Activated CD8-positive, alpha-beta memory T cell treated with anti-CD3 and anti-CD28 coated beads, Interleukin-2, amount 50 U/mL, for 4 hours (primary cell): ENCODE results near the gene ALKBH6.
A peak's percentile ranks its signal among the peaks of the same experiment; 100 is the strongest.
"Not testable (repeated sequence)": the region's sequence is repeated elsewhere in the genome, so short reads cannot be mapped to it uniquely, and the experiment has no call there.

Source experiments
- DNase-seq: peaks from one replicate; pipeline ENCODE4 v3.0.0-alpha.2; 2020

ALKBH6 gene

GRCh38 chr19:36014012-36014924, at the start of gene ALKBH6:
TSS of gene ALKBH6 (minus strand) at chr19:36014213. CDS start at chr19:36013397, 816 bp downstream.
- peak; percentile 99 for DNase-seq

DNA sequence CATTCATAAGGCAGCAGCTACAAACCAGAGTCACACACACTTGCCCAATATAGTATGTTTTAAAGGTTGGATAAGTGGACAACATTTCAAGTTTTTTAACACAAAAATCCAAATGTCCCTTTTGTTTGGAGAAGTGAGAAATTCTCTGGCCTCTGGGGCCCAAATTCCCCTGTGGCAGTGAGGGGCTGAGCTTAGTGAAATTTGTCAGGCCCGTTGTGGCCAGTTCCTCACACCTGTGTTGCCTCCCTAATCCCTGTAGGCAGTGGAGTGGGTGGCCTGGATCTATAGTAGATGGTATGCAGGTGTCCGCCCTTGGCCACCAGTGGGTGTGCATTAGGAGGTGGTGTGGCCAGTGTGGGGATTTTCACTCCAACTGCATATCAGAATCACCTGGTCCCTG, 47.4 kb upstream of the ALKBH6 start:
- DNase-seq = no peak

GRCh38 chr19:36060430-36060829, 46.4 kb upstream of the ALKBH6 start:
- no peak for DNase-seq

DNA sequence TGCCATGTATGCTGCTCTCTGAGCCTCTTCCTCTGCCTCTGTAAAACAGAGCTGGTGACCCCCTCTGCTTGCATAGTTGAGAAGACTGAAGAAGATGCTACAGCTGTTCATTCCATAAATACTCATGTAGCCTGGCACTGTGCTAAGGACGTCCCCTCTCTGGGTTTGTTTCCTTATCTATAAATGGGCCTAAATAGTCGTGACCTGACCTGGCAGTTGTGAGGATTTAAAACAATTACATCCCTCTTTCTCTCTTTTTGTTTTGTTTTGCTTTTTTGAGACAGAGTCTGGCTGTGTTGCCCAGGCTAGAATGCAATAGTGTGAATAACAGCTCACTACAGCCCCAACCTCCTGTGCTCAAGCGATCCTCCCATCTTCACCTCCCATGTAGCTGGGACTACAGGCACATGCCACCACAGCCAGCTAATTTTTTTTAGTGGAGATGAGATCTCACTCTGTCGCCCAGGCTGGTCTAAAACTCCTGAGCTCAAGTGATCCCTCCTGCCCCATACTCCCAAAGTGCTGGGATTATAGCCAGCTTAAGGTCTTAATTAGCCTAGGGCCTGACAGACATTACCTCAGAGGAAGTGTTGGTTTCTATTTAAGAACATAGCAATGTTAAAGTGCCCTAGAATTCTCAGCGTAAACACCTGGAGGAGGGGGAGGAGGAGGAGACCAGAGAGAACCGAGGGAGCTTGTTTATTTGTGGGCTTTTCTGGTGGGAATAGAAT, 45.3 kb upstream of the ALKBH6 start:
- DNase-seq = no peak

- no peak for DNase-seq
These were observed 44.6 kb upstream of the ALKBH6 start for GRCh38 chr19:36058481-36059179.

DNA sequence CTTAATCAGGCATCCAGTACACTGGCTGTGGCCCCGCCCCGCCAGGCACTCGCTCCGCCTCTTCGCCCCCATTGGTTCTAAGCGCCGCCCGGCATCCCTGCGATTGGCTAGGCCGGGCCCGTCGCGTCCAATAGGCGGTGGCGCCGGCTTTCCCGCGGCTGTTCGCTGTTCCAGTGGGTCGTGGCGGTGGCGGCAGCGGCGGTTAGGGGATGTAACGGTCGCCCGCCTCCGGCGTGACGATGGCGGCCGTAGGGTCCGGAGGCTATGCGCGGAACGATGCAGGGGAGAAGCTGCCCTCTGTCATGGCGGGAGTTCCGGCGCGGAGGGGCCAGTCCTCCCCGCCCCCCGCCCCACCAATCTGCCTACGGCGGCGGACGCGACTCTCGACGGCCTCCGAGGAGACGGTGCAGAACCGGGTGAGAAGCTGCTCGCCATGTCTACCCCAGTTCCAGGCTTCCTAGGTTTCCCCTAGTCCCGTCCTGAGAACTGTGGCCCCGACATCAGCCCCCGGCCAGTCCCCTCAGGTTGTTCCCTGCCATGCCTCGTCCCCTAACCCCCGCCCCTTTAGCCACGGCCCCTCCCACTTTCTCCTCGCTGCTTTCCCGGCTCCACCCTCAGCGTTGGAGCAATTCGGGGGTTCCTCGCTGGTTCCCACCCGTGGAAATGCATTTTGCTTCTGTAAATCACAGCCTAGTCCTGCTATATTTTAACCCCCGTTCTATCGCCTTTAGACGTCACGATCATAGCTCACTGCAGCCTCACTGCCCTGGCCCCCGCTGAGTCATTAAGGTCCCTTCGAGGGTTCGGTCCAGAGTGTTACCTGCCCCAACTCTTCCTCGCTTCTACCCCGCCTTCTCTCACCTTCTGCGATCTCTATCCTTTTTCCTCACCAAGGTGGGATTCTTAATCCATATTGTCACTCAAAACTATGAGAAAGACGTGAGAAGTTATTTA, 41.0 kb upstream of the ALKBH6 start, which contains the start of gene WDR62:
TSS of gene WDR62 (plus strand) at position 165 of the 954 bp plus-strand sequence. CDS start at position 240, 75 bp downstream.
- DNase-seq = peak; percentile 93

DNA sequence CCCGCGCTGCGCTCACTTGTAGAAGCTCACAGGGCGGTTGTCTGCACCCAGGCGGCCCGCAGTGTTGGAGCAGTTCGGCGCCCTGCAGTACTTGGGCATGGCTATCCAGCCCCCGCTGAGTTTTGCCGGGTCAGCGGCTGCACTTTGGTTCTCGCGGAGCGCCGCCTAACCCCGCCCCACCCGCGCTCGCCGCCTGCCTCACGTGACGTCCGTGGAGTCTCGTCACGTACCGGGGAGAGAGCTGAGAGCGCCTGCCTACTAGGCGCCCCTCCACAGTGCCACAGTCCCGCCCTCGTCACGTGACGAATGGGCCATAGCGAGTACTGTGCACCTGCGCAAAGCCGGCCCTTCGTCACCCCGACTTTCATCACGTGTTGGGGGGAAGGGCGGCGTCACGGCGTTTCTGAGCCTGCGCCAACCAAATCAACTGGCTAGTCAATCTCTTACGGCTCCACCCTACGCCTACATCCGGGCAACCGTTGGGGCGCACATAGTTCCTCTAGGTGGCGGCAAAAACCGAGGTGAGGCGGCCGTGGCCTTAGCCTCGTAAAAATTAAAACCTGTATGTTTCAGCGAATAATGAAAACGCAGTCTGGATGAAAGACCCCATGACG, 40.2 kb upstream of the ALKBH6 start, which contains the start of gene THAP8:
TSS of gene THAP8 (minus strand) at position 167 of the 614 bp plus-strand sequence. CDS start at position 99, 68 bp downstream.
- peak; percentile 99 for DNase-seq

DNA sequence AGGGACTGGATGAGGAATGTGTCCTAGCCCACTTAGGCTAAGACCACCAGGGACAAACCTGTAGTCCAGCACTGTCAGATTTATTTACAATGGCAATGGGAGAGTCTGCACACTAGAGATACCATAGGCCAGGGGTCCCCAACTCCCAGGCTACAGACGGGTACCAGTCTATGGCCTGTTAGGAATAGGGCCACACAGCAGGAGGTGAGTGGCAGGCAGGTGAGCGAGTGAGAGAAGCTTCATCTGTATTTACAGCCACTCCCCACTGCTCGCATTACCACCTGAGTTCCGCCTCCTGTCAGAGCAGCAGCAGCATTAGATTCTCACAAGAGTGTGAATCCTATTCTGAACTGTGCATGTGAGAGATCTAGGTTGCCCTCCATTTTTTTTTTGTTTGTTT, 37.6 kb upstream of the ALKBH6 start:
- no peak for DNase-seq

DNA sequence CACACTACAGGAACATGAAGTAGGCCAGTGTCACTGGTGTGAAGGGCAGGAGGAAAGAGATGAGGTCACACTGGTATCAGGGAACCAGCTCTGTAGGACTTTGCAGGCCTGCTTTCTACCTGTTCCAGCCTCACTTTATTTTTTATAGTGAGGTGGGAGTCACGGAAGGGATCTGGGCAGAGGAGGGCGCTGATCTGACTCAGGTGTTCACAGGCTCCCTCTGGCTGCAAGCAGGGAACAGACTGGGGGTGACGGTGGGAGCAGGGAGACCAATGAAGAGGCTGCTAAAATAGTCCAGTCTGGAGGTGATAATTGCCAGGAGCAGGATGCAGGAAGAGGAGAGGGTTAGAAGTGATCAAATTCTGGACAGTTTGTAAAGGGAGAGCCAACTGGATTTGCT, 37.2 kb upstream of the ALKBH6 start:
- no peak for DNase-seq

DNA sequence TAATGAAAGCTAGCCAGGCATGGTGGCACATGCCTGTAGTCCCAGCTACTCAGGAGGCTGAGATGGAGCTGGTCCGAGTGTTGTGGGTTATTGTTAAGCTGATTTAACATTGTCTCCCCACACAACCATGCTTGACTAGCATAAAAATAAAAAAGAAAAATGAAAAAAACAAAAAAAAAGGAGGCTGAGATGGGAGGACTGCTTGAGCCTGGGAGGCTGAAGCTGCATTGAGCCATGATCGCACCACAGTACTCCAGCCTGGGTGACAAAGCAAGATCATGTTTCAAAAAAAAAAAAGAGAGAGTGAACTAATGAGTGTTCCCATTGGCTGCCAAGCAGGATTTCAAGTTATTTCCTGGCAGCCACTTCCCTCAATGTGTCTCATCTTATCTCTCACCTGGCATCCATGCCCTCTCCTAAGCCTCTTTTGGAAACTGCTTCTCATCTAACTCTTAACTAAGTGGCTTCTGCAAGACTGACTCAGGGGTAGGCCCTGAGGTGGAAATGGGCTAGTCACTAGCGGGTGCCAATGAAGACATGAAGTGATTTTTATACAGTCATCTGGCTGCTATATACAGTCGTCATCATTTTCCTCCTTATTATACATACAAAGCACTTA, 35.2 kb upstream of the ALKBH6 start:
- no peak for DNase-seq

DNA sequence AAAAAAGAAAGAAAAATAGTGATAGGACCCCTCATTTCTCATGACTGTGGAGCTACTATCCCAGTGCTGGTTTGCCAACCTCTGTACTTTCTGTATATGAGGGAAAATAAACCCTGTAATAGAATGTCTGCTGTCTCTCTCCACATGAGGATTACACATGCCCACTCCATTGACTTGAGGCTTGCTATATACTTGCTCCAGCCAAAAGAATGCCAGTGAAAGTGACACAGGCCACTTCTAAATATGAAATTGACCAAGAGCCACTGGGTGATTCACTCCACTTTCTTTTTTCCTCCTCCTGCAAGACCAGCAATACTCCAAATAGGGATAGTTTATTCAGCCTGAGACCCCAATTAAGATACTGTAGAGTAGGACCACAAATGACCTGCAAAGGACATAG, 33.8 kb upstream of the ALKBH6 start:
- no peak for DNase-seq

DNA sequence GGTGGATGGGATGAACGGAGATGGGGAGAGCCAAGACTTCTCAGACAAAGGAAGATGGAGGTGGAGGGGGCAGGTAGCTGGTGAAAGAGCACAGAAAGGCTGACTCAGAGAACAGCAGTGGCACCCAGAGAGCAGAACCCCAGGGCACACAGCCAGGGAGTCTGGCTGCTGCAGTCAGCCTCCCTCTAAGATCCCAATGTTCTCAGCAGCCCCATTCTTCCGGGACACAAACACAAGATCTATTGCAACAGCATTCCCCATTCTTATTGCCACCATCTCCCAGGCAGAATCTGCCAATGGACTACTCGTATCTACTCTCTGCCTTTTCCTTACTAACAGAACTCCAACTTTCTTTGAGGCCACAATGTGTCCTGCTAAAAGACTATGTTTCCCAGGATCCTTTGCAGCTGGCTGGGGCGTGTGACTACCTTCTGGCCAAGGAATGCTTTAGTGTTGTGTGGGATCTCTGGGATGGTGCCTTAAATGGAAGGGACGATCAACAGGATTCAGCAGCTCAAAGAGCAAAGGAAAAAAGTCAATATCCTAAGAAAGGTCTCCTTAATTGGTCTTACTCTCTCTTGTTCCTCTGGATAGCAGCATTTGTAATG, 32.5 kb upstream of the ALKBH6 start:
- no peak for DNase-seq

GRCh38 chr19:36043952-36044351, 29.9 kb upstream of the ALKBH6 start:
- no peak for DNase-seq

- no peak for DNase-seq
These were observed 27.8 kb upstream of the ALKBH6 start for GRCh38 chr19:36041831-36042230.

- DNase-seq = not testable (repeated sequence)
These were observed 27.1 kb upstream of the ALKBH6 start for GRCh38 chr19:36041092-36041491.

DNA sequence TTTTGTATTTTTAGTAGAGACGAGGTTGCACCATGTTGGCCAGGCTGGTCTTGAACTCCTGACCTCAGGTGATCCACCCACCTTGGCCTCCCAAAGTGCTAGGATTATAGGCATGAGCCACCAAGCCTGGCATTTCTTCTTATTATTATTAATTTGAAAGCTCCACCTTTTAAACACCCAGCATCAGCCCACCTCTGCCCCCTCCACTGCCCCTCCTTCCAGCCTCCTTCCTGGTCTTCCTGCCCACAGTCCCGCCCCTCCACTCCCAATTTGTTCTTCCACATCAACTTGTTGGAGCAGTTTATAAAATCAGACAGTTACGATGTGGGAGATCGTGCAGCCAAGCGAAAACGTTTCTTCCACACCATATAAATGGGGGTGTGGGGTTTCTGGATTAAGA, 26.5 kb upstream of the ALKBH6 start:
- no peak for DNase-seq

DNA sequence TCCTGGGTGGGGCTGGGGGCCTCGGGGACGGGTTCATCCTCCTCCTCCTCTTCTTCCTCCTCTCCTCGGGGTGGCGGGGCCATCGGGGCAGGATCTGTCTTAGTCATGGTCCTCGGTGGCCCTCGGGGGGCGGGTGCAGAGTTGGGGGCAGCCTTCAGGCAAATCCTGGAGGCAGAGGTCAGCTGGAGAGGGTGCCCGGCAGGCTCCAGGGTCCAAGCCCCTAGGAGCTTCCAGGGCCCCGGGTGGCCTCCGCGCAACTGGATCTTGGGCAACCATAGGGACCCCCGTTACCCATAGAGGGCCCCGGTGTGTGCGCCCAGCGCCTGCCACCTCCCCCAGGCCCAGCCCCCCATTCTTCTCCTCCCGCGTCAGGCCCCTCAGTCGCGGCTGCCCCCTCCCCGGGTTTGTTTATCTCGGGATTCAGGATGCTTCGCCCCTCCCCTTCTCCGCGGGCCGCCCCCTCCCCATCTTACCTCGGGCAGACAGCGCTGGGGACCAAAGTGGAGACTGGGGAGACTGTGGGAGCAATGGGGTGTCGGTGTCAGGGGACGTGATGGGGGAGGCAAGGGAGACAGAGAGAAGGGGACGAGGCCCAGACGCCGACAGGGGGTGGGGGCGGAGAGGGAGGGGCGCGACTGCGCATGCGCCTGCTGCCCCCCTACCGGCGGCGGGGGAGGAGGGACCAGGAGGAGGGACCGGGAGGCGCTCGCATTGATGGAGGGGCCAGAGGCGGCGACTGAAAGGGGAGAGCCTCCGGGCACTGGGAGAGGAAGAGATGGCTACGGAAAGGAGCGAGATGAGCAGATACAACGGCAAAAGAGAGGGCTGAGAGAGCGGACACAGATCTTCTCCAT, 18.5 kb upstream of the ALKBH6 start, which contains the start of gene CLIP3:
TSS of gene CLIP3 (minus strand) at position 623 of the 854 bp plus-strand sequence. CDS start at position 107, 516 bp downstream.
- peak; percentile 59 for DNase-seq

GRCh38 chr19:36031308-36031707, 17.3 kb upstream of the ALKBH6 start:
- no peak for DNase-seq
